ENCODE results near the gene JUP. TPM values are rescaled to one million over a fixed set of nuclear protein-coding genes. Genes with fewer than 3 reads are reported as not detected.

JUP gene
- total RNA-seq, 1 donor from 2014 or later = 28.5 TPM

DNA sequence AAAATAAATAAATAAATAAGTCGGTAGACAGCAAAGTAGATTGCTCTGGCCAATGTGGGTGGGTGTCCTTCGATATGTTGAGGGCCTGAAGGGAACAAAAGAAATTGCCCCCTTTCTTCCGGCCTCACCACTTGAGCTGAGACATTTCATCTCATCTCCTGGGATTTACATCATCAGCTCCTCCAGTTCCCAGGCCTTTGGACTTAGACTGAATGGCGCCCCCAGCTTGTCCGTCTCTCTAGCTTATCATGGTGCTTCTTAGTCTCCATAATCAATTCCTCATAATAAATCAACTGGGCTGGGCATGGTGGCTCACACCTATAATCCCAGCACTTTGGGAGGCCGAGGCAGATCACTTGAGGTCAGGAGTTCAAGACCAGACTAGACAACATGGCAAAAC is 38.2 kb downstream of the JUP start:
- TF ChIP-seq CTCF (IDR thresholded peaks at IDR 0.05) (no peak), EZH2 (IDR thresholded peaks at IDR 0.05) (no peak), EZH2phosphoT487 (IDR thresholded peaks at IDR 0.05) (no peak)
- no peak overlapping the region for H3K27ac Mint-ChIP-seq

GRCh38 chr17:41741709-41742108 is 44.8 kb downstream of the JUP start:
- Mint-ChIP-seq H3K4me1 (peaks cover 7% of the 10 kb centered on the region), H3K4me3 (no peak overlapping the region), H3K27ac (no peak overlapping the region), H3K36me3 (no peaks in the 10 kb centered on the region), H3K27me3 (ENCODE audit: insufficient read depth, low read depth) (peaks cover 13% of the 10 kb centered on the region), H3K9me3 (no peaks in the 10 kb centered on the region)
- Histone ChIP-seq H3K4me3 (no peak overlapping the region), H3K36me3 (no peaks in the 10 kb centered on the region), H3K4me1 (no peaks in the 10 kb centered on the region), H3F3A (ENCODE audit: low read depth) (no peaks in the 10 kb centered on the region), H3K9me3 (ENCODE audit: low read depth) (no peaks in the 10 kb centered on the region), H3K4me2 (no peak overlapping the region), H2AFZ (replicated peaks) (no peak overlapping the region), H3K79me2 (ENCODE audit: low read depth) (no peaks in the 10 kb centered on the region), H3K27ac (no peak overlapping the region), H3K9ac (no peak overlapping the region), H4K20me1 (ENCODE audit: low read depth) (no peaks in the 10 kb centered on the region), H3K27me3 (peaks cover 12% of the 10 kb centered on the region)
- DNase-seq (ENCODE audit: low spot score) = no peak
- TF ChIP-seq EZH2phosphoT487 (IDR thresholded peaks at IDR 0.05) = no peak
- TF ChIP-seq EZH2 (IDR thresholded peaks at IDR 0.05) = no peak
- no peak for TF ChIP-seq CTCF (IDR thresholded peaks at IDR 0.05)

More for the DNA sequence above, 38.2 kb downstream of the JUP start:
- Mint-ChIP-seq H3K4me1 (no peaks in the 10 kb centered on the region), H3K9me3 (no peaks in the 10 kb centered on the region), H3K27me3 (ENCODE audit: insufficient read depth, low read depth) (peaks cover 4% of the 10 kb centered on the region), H3K36me3 (no peaks in the 10 kb centered on the region), H3K4me3 (no peak overlapping the region)
- no peak overlapping the region for H3K9ac ChIP-seq
- H3K27me3 ChIP-seq = no peaks in the 10 kb centered on the region
- H4K20me1 ChIP-seq (ENCODE audit: low read depth) = no peaks in the 10 kb centered on the region
- H3K36me3 ChIP-seq = no peaks in the 10 kb centered on the region
- no peaks in the 10 kb centered on the region for H3K79me2 ChIP-seq (ENCODE audit: low read depth)
- H3F3A ChIP-seq (ENCODE audit: low read depth) = peaks cover 9% of the 10 kb centered on the region
- no peak overlapping the region for H3K27ac ChIP-seq
- no peak for DNase-seq (ENCODE audit: low spot score)
- no peak overlapping the region for H3K4me2 ChIP-seq
- H3K9me3 ChIP-seq (ENCODE audit: low read depth) = no peaks in the 10 kb centered on the region
- H3K4me1 ChIP-seq = no peaks in the 10 kb centered on the region
- H2AFZ ChIP-seq (replicated peaks) = no peak overlapping the region
- no peak overlapping the region for H3K4me3 ChIP-seq

GRCh38 chr17:41740506-41740905 is 46.0 kb downstream of the JUP start:
- no peak for TF ChIP-seq EZH2 (IDR thresholded peaks at IDR 0.05)
- Mint-ChIP-seq H3K4me3 (no peak overlapping the region), H3K27ac (no peak overlapping the region), H3K4me1 (peaks cover 7% of the 10 kb centered on the region), H3K9me3 (no peaks in the 10 kb centered on the region), H3K36me3 (no peaks in the 10 kb centered on the region), H3K27me3 (ENCODE audit: insufficient read depth, low read depth) (peaks cover 22% of the 10 kb centered on the region)
- H3F3A ChIP-seq (ENCODE audit: low read depth) = no peaks in the 10 kb centered on the region
- no peak overlapping the region for H2AFZ ChIP-seq (replicated peaks)
- peaks cover 24% of the 10 kb centered on the region for H3K27me3 ChIP-seq
- no peak overlapping the region for H3K9ac ChIP-seq
- no peaks in the 10 kb centered on the region for H3K4me1 ChIP-seq
- no peak overlapping the region for H3K27ac ChIP-seq
- H4K20me1 ChIP-seq (ENCODE audit: low read depth) = no peaks in the 10 kb centered on the region
- H3K9me3 ChIP-seq (ENCODE audit: low read depth) = no peaks in the 10 kb centered on the region
- H3K4me2 ChIP-seq = no peak overlapping the region
- H3K36me3 ChIP-seq = no peaks in the 10 kb centered on the region
- no peak overlapping the region for H3K4me3 ChIP-seq
- DNase-seq (ENCODE audit: low spot score) = no peak
- no peaks in the 10 kb centered on the region for H3K79me2 ChIP-seq (ENCODE audit: low read depth)

- no peak for DNase-seq (ENCODE audit: low spot score)
- H3K36me3 ChIP-seq = no peaks in the 10 kb centered on the region
- no peak overlapping the region for H3K4me3 ChIP-seq
- H3K4me1 ChIP-seq = peaks cover 4% of the 10 kb centered on the region
- H3K27me3 ChIP-seq = peaks cover 31% of the 10 kb centered on the region
- Mint-ChIP-seq H3K36me3 (no peaks in the 10 kb centered on the region), H3K9me3 (no peaks in the 10 kb centered on the region), H3K4me1 (peaks cover 11% of the 10 kb centered on the region), H3K27me3 (ENCODE audit: insufficient read depth, low read depth) (peaks cover 28% of the 10 kb centered on the region), H3K4me3 (no peak overlapping the region), H3K27ac (peak overlapping the region; percentile 9)
- no peak overlapping the region for H2AFZ ChIP-seq (replicated peaks)
- H3K9me3 ChIP-seq (ENCODE audit: low read depth) = no peaks in the 10 kb centered on the region
- no peaks in the 10 kb centered on the region for H4K20me1 ChIP-seq (ENCODE audit: low read depth)
- peaks cover 4% of the 10 kb centered on the region for H3F3A ChIP-seq (ENCODE audit: low read depth)
- H3K4me2 ChIP-seq = no peak overlapping the region
- H3K27ac ChIP-seq = no peak overlapping the region
- H3K79me2 ChIP-seq (ENCODE audit: low read depth) = no peaks in the 10 kb centered on the region
- no peak overlapping the region for H3K9ac ChIP-seq
- TF ChIP-seq EZH2 (IDR thresholded peaks at IDR 0.05) (no peak), CTCF (IDR thresholded peaks at IDR 0.05) (no peak), EZH2phosphoT487 (IDR thresholded peaks at IDR 0.05) (no peak)
Measured at GRCh38 chr17:41739661-41740352, 46.7 kb downstream of the JUP start.
